GM19397 (cell line): ENCODE data around the gene PRDX5.

ENCODE experiments used
- ATAC-seq: cut with Tn5 transposase; IDR thresholded peaks from one replicate; pipeline ENCODE4 v1.9.1; 2021; ENCODE audit warnings: mild to moderate bottlenecking, moderate library complexity; ENCODE audit not compliant: unreplicated experiment

PRDX5 gene

DNA sequence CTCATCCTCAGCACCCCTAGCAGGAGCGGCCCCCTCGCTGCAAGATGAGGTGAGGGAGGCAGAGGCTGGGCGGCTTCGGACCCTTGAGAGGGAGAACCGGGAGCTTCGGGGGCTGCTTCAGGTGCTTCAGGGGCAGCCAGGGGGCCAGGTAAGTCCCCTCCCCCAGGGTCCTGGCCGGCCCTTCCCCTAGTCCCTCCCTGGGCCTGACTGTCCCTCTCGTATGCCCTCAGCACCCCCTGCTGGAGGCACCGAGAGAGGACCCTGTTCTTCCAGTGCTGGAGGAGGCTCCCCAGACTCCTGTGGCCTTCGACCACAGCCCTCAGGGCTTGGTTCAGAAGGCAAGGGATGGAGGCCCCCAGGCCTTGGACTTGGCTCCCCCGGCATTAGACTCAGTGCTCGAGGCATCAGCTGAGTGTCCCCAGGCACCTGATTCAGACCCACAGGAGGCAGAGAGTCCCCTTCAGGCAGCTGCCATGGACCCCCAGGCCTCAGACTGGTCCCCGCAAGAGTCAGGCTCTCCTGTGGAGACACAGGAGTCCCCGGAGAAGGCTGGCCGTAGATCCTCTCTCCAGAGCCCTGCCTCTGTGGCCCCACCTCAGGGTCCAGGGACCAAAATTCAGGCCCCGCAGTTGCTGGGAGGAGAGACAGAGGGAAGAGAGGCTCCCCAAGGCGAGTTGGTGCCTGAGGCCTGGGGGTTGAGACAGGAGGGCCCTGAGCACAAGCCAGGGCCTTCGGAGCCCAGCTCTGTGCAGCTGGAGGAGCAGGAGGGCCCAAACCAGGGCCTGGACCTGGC, 26.0 kb downstream of the PRDX5 start:
- no peak for ATAC-seq

DNA sequence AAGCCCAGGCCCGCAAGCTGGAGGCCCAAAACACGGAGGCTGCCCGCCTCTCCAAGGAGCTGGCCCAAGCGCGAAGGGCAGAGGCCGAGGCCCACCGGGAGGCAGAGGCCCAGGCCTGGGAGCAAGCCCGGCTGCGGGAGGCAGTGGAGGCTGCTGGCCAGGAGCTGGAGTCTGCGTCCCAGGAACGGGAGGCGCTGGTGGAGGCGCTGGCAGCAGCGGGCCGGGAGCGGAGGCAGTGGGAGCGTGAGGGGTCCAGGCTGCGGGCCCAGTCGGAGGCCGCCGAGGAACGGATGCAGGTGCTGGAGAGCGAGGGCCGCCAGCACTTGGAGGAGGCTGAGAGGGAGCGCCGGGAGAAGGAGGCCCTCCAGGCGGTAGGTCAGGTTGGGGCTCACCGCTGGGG, 26.9 kb downstream of the PRDX5 start:
- ATAC-seq, result no peak

- ATAC-seq, result no peak
Observed at GRCh38 chr11:64347193-64347867, 29.4 kb downstream of the PRDX5 start.

DNA sequence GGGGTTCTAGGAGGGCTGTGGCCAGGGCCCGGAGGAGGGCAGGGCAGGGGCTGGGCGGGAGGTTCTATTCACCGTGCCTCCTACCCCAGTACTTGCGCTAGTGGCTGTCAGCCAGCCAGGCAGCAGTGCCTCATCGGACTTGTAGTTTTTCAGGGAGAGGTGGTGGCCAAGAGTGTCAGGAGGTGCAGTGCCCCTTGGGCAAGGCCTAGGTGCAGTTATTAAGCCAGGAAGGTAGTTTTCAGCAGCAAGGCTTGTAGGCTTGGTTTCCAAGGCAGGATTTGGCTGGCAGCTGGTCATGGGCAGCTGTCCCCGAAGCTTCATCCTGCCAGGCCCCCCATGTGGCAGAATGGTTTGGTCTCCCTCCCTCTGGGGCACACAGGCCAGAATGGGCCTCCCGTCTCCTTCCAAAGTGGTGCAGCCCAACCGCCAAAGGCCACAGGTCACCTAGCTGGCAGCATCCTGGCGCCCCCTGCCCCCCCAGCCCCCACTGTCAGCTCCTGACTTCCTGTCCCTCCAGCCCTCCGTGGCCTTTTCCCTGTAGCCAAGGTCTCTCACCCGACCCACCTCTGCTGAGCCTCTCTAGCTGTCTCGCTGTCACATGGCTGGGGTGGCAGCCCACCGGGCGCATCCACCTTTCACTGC, 30.6 kb downstream of the PRDX5 start:
- ATAC-seq, result no peak

GRCh38 chr11:64349025-64349387, 31.1 kb downstream of the PRDX5 start:
- no peak for ATAC-seq

DNA sequence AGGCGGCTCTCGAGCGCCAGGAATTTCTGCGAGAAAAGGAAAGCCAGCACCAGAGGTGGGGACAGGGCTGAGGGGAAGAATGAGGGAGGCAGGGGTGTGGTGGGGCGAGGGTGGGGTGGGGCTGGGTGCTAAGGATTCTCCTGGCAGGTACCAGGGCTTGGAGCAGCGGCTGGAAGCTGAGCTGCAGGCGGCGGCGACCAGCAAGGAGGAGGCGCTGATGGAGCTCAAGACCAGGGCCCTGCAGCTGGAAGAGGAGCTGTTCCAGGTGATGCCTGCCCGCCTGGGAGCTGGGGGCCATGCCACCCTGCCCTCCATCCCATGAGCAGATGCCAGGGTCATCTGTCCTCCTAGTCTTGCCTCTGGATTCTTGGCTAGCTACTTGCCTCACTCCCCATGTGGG, 31.5 kb downstream of the PRDX5 start:
- ATAC-seq, result no peak

GRCh38 chr11:64351136-64351631, 33.3 kb downstream of the PRDX5 start:
- ATAC-seq, result no peak

DNA sequence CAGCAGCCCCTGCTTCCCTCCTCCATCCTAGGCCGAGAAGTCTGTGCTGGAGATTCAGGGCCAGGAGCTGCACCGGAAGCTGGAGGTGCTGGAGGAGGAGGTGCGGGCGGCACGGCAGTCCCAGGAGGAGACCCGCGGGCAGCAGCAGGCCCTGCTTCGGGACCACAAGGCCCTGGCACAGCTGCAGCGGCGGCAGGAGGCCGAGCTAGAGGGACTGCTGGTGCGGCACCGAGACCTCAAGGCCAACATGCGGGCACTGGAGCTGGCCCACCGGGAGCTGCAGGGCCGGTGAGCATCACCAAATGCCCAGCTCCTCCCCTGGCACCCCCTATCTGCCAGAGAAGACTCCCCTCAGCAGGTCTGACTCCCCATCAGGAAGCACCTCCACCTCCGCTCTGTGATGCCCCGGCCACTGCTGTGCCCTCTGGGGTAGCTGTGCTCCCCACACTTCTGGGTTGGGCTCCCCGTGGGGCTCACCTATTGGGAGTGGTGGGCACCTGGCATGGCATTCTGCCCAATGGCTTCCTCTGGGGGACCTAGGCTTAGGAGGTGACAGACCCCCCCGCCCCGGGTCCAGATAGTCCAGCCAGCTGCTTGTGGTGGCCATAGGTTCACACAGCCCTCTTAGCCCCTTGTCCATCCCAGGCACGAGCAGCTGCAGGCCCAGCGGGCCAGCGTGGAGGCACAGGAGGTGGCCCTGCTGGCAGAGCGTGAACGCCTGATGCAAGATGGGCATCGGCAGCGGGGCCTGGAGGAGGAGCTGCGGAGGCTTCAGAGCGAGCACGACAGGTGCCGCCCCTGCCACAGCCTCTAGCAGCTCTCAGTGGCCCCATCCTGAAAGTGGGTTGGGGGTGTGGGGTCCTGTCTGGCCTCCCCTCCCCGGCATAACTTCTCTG, 34.4 kb downstream of the PRDX5 start:
- ATAC-seq, result no peak

DNA sequence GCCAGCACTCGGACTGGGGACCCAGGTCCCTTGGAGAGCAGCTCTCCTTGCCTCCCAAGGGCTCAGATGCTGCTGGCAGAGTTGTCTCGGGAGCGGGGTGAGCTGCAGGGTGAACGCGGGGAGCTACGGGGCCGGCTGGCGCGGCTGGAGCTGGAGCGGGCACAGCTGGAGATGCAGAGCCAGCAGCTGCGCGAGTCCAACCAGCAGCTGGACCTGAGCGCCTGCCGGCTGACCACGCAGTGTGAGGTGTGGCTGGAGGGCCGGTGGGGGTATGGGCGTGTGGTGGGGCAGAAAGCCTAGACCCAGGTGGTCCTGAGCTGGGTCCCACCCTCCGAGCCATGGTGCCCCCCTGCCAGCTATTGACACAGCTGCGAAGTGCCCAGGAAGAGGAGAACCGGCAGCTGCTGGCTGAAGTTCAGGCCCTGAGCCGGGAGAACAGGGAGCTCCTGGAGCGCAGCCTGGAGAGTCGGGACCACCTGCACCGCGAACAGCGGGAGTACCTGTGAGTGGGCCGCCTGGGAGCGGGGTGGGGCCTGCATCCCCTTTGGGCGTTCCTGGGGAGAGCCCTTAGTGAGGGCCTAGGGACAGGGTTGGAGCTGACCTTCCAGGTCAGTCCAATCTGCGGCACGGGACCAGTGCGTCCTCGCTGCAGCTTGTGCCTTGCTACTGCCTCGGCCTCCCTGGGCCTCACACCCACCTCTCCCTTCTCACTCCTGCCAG, 35.2 kb downstream of the PRDX5 start:
- no peak for ATAC-seq

DNA sequence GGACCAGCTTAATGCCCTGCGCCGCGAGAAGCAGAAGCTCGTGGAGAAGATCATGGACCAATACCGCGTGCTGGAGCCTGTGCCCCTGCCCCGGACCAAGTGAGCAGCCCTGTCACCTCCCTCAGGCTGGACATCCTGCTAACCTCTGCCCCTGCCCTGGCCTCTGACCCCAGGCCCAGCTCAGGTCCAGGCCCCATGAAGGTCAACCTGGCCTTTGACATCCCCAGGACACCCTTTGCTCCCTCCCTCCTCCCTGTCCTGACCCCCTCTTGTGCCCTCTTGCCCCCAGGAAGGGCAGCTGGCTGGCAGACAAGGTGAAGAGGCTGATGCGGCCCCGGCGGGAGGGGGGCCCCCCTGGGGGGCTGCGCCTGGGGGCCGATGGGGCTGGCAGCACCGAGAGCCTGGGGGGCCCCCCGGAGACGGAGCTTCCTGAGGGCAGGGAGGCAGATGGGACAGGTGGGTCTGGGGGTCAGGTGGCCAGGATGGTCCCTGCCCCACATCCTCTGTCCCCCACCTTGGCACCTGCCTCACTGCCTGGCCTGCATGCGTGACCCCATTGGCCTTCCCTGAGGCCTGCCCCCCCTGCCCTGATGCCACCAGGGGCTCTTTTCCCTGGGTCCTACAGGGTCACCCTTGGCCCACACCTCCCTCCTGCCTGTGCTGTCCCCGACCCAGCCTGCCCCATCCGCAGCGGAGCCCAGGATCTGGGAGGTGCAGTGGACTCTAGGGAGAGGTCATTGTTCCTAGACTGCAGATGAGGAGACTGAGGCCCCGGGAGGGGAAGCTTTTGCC, 36.0 kb downstream of the PRDX5 start:
- no peak for ATAC-seq

GRCh38 chr11:64355078-64355940, 37.4 kb downstream of the PRDX5 start:
- ATAC-seq, result no peak

- ATAC-seq, result no peak
Observed at GRCh38 chr11:64356498-64357411, 38.8 kb downstream of the PRDX5 start.

DNA sequence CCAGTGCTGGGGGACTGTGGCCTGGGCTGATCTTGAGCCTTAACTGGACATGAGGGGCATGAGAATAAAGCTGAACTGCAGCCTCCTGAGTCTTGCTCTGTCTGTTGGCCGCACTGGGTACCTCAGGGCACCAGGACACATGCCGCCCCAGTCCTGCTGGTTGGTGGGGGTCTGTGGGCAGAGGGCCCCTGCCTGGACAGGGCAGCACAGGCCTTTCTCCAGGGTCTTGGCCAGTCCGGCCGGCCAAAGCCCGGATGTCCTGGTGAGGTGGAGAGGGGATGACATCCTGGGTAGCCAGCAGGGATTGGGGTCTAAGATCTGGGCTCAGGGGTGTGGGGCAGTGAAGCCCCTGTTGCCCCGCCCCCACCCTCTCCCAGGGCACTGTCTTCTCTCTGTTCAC, 39.5 kb downstream of the PRDX5 start:
- ATAC-seq, result no peak

- ATAC-seq, result no peak
Observed at GRCh38 chr11:64357904-64358535, 40.1 kb downstream of the PRDX5 start.

DNA sequence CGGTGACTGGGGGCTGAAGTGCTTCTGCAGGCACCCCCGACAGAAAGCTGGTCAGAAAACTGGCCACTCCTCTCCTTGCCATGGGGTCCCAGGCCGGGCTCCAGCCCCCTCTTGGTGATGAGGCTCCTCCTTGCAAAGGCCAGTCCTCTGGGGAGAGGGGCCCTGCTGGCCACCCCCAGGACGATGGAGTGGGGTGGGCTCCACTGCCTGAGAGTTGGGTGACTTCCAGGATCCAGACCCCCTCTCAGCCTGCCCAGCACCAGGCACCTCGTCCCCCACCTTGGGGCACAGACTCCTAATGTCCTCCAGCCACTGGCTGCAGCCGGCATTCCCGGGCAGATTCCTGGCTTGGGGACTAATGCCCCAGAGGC, 40.6 kb downstream of the PRDX5 start:
- no peak for ATAC-seq

DNA sequence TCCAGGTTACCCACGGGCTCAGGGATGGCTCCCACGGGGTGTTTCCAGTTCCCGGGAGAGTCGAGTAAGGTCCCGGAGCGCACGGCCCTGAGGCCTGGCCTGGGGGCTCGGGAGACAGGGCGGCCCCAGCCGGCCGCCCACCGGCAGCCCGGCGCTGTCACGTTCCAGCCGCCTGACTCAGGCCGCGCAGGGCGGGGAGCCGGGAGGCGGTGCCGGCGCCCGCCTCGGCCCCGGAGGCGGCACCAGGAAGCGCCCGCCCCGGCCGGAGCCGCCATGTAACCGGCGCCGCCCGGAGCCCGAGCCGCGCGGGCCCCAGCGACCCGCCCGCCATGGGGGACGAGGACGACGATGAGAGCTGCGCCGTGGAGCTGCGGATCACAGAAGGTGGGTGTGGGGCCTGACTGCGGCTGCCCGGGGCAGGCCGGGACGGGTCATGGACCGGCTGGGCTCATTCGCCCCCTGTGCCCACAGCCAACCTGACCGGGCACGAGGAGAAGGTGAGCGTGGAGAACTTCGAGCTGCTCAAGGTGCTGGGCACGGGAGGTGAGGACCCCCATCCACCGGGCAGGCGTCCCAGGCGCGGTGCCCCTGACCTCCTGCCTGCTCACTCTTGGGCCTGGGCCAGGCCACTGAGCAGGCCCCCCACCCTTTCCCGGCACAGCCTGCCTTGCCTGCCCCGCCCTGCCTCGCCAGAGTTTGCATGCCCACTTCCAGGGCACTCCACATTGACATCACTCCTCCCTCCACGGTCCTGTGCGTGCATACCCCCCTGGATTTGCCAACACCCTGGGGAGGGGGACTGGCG, 41.2 kb downstream of the PRDX5 start, which contains the start of gene RPS6KA4:
RPS6KA4 (plus strand) TSS at position 256 of the 805 bp plus-strand sequence; CDS start at position 330, 74 bp downstream.
- peak; percentile 72 for ATAC-seq
